ENCODE measurements around the gene RAP1GAP2. TPM values are rescaled to one million over a fixed set of nuclear protein-coding genes. Genes with fewer than 3 reads are reported as not detected.

The RAP1GAP2 gene
- polyA plus RNA-seq, 4 donors = 4.9 to 24.6 (median 8.4) TPM

- no peak overlapping the region for H3K27ac ChIP-seq (ENCODE audit: low read depth in 1 of 3, low read length in 2 of 3)
- FAIRE-seq = no peak
- H3K4me3 ChIP-seq (ENCODE audit: low read depth in 1 of 3, low read length in 3 of 3) = no peak overlapping the region
- DNase-seq = peak in 1 of 2 donors; percentile 45
- H3K4me1 ChIP-seq (ENCODE audit: control insufficient read depth in 3 of 3, insufficient read depth in 2 of 3, low read depth in 1 of 3, low read length in 2 of 3) = peaks cover 2 to 14% (median 4%) of the 10 kb centered on the region in 3 donors
- H3K27me3 ChIP-seq (ENCODE audit: control insufficient read depth in 3 of 3, insufficient read depth in 3 of 3, low read length in 3 of 3) = no peaks in the 10 kb centered on the region
- peaks cover 0 to 73% (median 0%) of the 10 kb centered on the region in 3 donors for H3K36me3 ChIP-seq (ENCODE audit: control insufficient read depth in 3 of 3, insufficient read depth in 2 of 3, low read depth in 1 of 3, low read length in 3 of 3)
- WGBS, 3 donors = 45 to 73% (median 46%) methylated on average over 4 of the region's 4 CpGs
- no peaks in the 10 kb centered on the region for H3K9me3 ChIP-seq (ENCODE audit: control insufficient read depth in 2 of 2, insufficient read depth in 1 of 2, low read depth in 1 of 2, low read length in 1 of 2)
These were observed 210.6 kb downstream of the RAP1GAP2 start for GRCh38 chr17:3006801-3007200.

GRCh38 chr17:3007651-3008121 is 211.4 kb downstream of the RAP1GAP2 start:
- DNase-seq (no peak), FAIRE-seq (no peak)
- H3K36me3 ChIP-seq (ENCODE audit: control insufficient read depth in 3 of 3, insufficient read depth in 2 of 3, low read depth in 1 of 3, low read length in 3 of 3) = peaks cover 0 to 70% (median 0%) of the 10 kb centered on the region in 3 donors

GRCh38 chr17:3008336-3009288 is 212.4 kb downstream of the RAP1GAP2 start:
- DNase-seq = no peak
- Histone ChIP-seq H3K27me3 (ENCODE audit: control insufficient read depth in 3 of 3, insufficient read depth in 3 of 3, low read length in 3 of 3) (no peaks in the 10 kb centered on the region), H3K4me3 (ENCODE audit: low read depth in 1 of 3, low read length in 3 of 3) (no peak overlapping the region), H3K9me3 (ENCODE audit: control insufficient read depth in 2 of 2, insufficient read depth in 1 of 2, low read depth in 1 of 2, low read length in 1 of 2) (no peaks in the 10 kb centered on the region), H3K4me1 (ENCODE audit: control insufficient read depth in 3 of 3, insufficient read depth in 2 of 3, low read depth in 1 of 3, low read length in 2 of 3) (peaks cover 2 to 13% (median 2%) of the 10 kb centered on the region in 3 donors), H3K36me3 (ENCODE audit: control insufficient read depth in 3 of 3, insufficient read depth in 2 of 3, low read depth in 1 of 3, low read length in 3 of 3) (peaks cover 0 to 70% (median 0%) of the 10 kb centered on the region in 3 donors), H3K27ac (ENCODE audit: low read depth in 1 of 3, low read length in 2 of 3) (no peak overlapping the region)
- no peak for FAIRE-seq
- WGBS, 3 donors = 90 to 92% (median 91%) methylated on average over 22 to 25 of the region's 25 CpGs

More at GRCh38 chr17:3007651-3008121, 211.4 kb downstream of the RAP1GAP2 start:
- 85 to 93% (median 90%) methylated on average over 11 of the region's 11 CpGs for WGBS, 3 donors
- Histone ChIP-seq H3K27me3 (ENCODE audit: control insufficient read depth in 3 of 3, insufficient read depth in 3 of 3, low read length in 3 of 3) (no peaks in the 10 kb centered on the region), H3K27ac (ENCODE audit: low read depth in 1 of 3, low read length in 2 of 3) (no peak overlapping the region), H3K4me3 (ENCODE audit: low read depth in 1 of 3, low read length in 3 of 3) (no peak overlapping the region), H3K9me3 (ENCODE audit: control insufficient read depth in 2 of 2, insufficient read depth in 1 of 2, low read depth in 1 of 2, low read length in 1 of 2) (no peaks in the 10 kb centered on the region), H3K4me1 (ENCODE audit: control insufficient read depth in 3 of 3, insufficient read depth in 2 of 3, low read depth in 1 of 3, low read length in 2 of 3) (peaks cover 2 to 14% (median 4%) of the 10 kb centered on the region in 3 donors)

- FAIRE-seq (no peak), DNase-seq (no peak)
- peaks cover 0 to 70% (median 0%) of the 10 kb centered on the region in 3 donors for H3K36me3 ChIP-seq (ENCODE audit: control insufficient read depth in 3 of 3, insufficient read depth in 2 of 3, low read depth in 1 of 3, low read length in 3 of 3)
- H3K4me3 ChIP-seq (ENCODE audit: low read depth in 1 of 3, low read length in 3 of 3) = no peak overlapping the region
- no peaks in the 10 kb centered on the region for H3K27me3 ChIP-seq (ENCODE audit: control insufficient read depth in 3 of 3, insufficient read depth in 3 of 3, low read length in 3 of 3)
- H3K9me3 ChIP-seq (ENCODE audit: control insufficient read depth in 2 of 2, insufficient read depth in 1 of 2, low read depth in 1 of 2, low read length in 1 of 2) = no peaks in the 10 kb centered on the region
- WGBS, 3 donors = 79 to 85% (median 82%) methylated on average over 14 of the region's 14 CpGs
- peaks cover 1 to 4% (median 1%) of the 10 kb centered on the region in 3 donors for H3K4me1 ChIP-seq (ENCODE audit: control insufficient read depth in 3 of 3, insufficient read depth in 2 of 3, low read depth in 1 of 3, low read length in 2 of 3)
- no peak overlapping the region for H3K27ac ChIP-seq (ENCODE audit: low read depth in 1 of 3, low read length in 2 of 3)
These were observed 213.2 kb downstream of the RAP1GAP2 start for GRCh38 chr17:3009411-3009920.

- DNase-seq = peak in 1 of 2 donors; percentile 54
- Histone ChIP-seq H3K9me3 (ENCODE audit: control insufficient read depth in 2 of 2, insufficient read depth in 1 of 2, low read depth in 1 of 2, low read length in 1 of 2) (no peaks in the 10 kb centered on the region), H3K36me3 (ENCODE audit: control insufficient read depth in 3 of 3, insufficient read depth in 2 of 3, low read depth in 1 of 3, low read length in 3 of 3) (peaks cover 0 to 68% (median 0%) of the 10 kb centered on the region in 3 donors), H3K27me3 (ENCODE audit: control insufficient read depth in 3 of 3, insufficient read depth in 3 of 3, low read length in 3 of 3) (no peaks in the 10 kb centered on the region), H3K27ac (ENCODE audit: low read depth in 1 of 3, low read length in 2 of 3) (no peak overlapping the region), H3K4me3 (ENCODE audit: low read depth in 1 of 3, low read length in 3 of 3) (no peak overlapping the region), H3K4me1 (ENCODE audit: control insufficient read depth in 3 of 3, insufficient read depth in 2 of 3, low read depth in 1 of 3, low read length in 2 of 3) (no peaks in the 10 kb centered on the region)
- 64 to 78% (median 66%) methylated on average over 7 of the region's 7 CpGs for WGBS, 3 donors
- FAIRE-seq = no peak
These were observed 215.7 kb downstream of the RAP1GAP2 start for GRCh38 chr17:3011891-3012290.

- Histone ChIP-seq H3K4me3 (ENCODE audit: low read depth in 1 of 3, low read length in 3 of 3) (no peak overlapping the region), H3K4me1 (ENCODE audit: control insufficient read depth in 3 of 3, insufficient read depth in 2 of 3, low read depth in 1 of 3, low read length in 2 of 3) (no peaks in the 10 kb centered on the region), H3K27ac (ENCODE audit: low read depth in 1 of 3, low read length in 2 of 3) (no peak overlapping the region), H3K27me3 (ENCODE audit: control insufficient read depth in 3 of 3, insufficient read depth in 3 of 3, low read length in 3 of 3) (no peaks in the 10 kb centered on the region), H3K9me3 (ENCODE audit: control insufficient read depth in 2 of 2, insufficient read depth in 1 of 2, low read depth in 1 of 2, low read length in 1 of 2) (no peaks in the 10 kb centered on the region), H3K36me3 (ENCODE audit: control insufficient read depth in 3 of 3, insufficient read depth in 2 of 3, low read depth in 1 of 3, low read length in 3 of 3) (peaks cover 0 to 66% (median 0%) of the 10 kb centered on the region in 3 donors)
- DNase-seq = peak; percentile 67 to 69
- WGBS, 3 donors = 63 to 68% (median 68%) methylated on average over 21 of the region's 21 CpGs
- FAIRE-seq = no peak
These were observed 216.8 kb downstream of the RAP1GAP2 start for GRCh38 chr17:3012926-3013581.

- Histone ChIP-seq H3K27me3 (ENCODE audit: control insufficient read depth in 3 of 3, insufficient read depth in 3 of 3, low read length in 3 of 3) (no peaks in the 10 kb centered on the region), H3K27ac (ENCODE audit: low read depth in 1 of 3, low read length in 2 of 3) (no peak overlapping the region), H3K4me3 (ENCODE audit: low read depth in 1 of 3, low read length in 3 of 3) (no peak overlapping the region), H3K9me3 (ENCODE audit: control insufficient read depth in 2 of 2, insufficient read depth in 1 of 2, low read depth in 1 of 2, low read length in 1 of 2) (no peaks in the 10 kb centered on the region), H3K4me1 (ENCODE audit: control insufficient read depth in 3 of 3, insufficient read depth in 2 of 3, low read depth in 1 of 3, low read length in 2 of 3) (no peaks in the 10 kb centered on the region), H3K36me3 (ENCODE audit: control insufficient read depth in 3 of 3, insufficient read depth in 2 of 3, low read depth in 1 of 3, low read length in 3 of 3) (peaks cover 0 to 64% (median 0%) of the 10 kb centered on the region in 3 donors)
- FAIRE-seq = no peak
- 81 to 88% (median 86%) methylated on average over 7 of the region's 7 CpGs for WGBS, 3 donors
- no peak for DNase-seq
These were observed 219.7 kb downstream of the RAP1GAP2 start for GRCh38 chr17:3015890-3016289.

GRCh38 chr17:3017936-3018335 is 221.7 kb downstream of the RAP1GAP2 start:
- FAIRE-seq = no peak

More at GRCh38 chr17:3017936-3018335, 221.7 kb downstream of the RAP1GAP2 start:
- 90 to 97% (median 94%) methylated on average over 12 to 15 of the region's 15 CpGs for WGBS, 3 donors
- Histone ChIP-seq H3K27me3 (ENCODE audit: control insufficient read depth in 3 of 3, insufficient read depth in 3 of 3, low read length in 3 of 3) (no peaks in the 10 kb centered on the region), H3K9me3 (ENCODE audit: control insufficient read depth in 2 of 2, insufficient read depth in 1 of 2, low read depth in 1 of 2, low read length in 1 of 2) (peaks cover 0 to 6% of the 10 kb centered on the region in 2 donors), H3K36me3 (ENCODE audit: control insufficient read depth in 3 of 3, insufficient read depth in 2 of 3, low read depth in 1 of 3, low read length in 3 of 3) (peaks cover 0 to 57% (median 2%) of the 10 kb centered on the region in 3 donors), H3K4me3 (ENCODE audit: low read depth in 1 of 3, low read length in 3 of 3) (no peak overlapping the region), H3K4me1 (ENCODE audit: control insufficient read depth in 3 of 3, insufficient read depth in 2 of 3, low read depth in 1 of 3, low read length in 2 of 3) (no peaks in the 10 kb centered on the region), H3K27ac (ENCODE audit: low read depth in 1 of 3, low read length in 2 of 3) (no peak overlapping the region)
- DNase-seq = no peak
